Activated gamma-delta T cell treated with anti-CD3 and anti-CD28 coated beads, Interleukin-2, amount 50 U/mL, for 16 hours (primary cell): Measurements from ENCODE around the gene PALM3.

Experiments used
- DNase-seq: peaks from one replicate; pipeline ENCODE4 v3.0.0-alpha.2; 2020; ENCODE audit warnings: low read depth

The PALM3 gene

GRCh38 chr19:14089412-14089661, 27.5 kb upstream of the PALM3 start:
- no peak for DNase-seq

DNA sequence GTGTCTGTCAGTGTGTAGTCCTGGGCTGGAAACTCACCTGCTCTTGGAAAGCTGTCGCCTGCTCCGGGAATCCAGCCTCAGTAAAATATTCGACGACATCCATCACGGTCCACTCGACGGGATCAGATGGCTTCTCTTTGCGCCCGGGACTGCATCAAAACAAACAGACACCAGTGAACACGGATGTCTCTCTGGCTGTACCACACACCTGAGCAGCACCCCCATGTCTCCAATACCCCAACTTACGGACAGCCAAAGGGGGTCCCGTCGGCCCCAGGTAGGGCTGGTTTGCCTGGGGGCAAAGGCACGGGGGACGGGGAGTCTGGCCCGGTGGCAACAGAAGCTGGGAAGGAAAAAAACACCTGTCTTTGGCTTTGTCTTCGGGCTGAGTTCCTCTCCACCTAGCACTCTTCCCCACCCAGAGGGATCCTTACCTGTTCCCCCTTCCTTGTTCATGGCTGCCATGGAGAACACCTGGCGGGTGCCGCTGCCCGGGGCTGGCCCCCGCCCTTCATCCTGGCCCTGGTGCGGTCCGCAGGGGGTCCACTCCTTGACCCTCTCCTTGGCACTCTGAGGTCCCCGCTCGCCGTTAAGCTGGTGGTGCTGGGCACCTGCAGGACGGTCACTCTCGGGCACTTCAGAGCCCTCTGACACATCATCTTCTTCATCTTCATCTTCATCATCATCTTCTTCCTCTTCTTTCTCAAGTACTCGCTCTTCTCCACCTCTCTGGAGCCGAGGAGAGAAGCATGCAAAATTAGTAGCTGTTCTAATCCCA, 26.9 kb upstream of the PALM3 start:
- no peak for DNase-seq

DNA sequence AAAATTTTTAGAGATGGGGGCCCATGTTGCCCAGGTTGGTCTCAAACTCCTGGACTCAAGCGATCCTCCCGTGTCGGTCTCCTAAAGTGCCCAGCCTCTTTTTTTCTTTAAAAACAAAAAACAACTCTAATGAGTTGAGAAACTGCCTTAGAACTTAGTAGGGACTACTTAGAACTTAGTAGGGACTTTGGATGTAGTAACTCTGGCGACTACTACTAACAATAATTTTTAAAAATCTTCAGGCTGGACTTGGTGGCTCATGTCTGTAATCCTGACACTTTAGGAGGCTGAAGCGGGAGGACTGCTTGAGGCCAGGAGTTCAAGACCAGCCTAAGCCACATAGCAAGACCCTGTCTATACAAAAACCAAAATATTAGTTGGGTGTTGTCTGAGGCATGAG, 24.2 kb upstream of the PALM3 start:
- DNase-seq = no peak

DNA sequence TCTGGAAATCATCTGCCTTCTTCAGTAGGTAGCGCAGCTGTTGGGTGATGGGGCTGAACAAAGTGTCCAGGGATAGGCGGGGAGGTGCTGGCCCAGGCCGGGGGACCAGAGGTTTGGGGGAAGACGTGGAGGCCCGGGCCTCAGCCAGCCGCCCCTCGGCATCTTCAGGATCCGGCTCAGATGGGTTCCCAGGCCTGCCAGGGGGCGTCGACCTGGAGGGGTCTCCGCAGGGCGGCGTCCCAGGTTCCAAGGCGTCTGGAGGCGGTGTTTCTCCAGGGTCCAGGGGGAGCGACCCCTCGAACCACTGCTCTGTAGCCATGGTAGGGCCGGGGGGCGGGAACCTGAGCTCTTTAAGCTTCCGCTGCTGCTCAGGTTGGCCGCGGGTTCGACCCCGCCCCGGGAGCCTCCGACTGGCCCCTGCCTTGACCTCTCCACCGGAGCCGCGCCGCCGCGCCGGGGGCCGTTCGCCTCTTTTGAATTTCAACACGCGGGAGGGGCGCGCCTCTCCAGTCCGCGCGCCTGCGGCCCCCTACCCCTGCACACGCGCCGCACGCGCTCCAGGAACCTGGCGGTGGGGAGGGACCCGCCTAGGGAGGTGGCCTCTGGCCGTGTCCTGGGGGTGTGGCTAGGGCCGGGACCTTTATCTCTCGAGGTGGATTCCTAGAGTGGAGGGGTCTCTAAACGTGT, 23.6 kb upstream of the PALM3 start, which contains the start of gene C19orf67:
TSS of gene C19orf67 (minus strand) at position 475 of the 687 bp plus-strand sequence. CDS start at position 319, 156 bp downstream.
- no peak for DNase-seq

GRCh38 chr19:14082675-14082960, 20.7 kb upstream of the PALM3 start:
- DNase-seq = no peak

- DNase-seq = no peak
Observed at GRCh38 chr19:14081797-14082674, 20.2 kb upstream of the PALM3 start.

- DNase-seq = peak; percentile 99
Observed at GRCh38 chr19:14080887-14081796, 19.3 kb upstream of the PALM3 start.

DNA sequence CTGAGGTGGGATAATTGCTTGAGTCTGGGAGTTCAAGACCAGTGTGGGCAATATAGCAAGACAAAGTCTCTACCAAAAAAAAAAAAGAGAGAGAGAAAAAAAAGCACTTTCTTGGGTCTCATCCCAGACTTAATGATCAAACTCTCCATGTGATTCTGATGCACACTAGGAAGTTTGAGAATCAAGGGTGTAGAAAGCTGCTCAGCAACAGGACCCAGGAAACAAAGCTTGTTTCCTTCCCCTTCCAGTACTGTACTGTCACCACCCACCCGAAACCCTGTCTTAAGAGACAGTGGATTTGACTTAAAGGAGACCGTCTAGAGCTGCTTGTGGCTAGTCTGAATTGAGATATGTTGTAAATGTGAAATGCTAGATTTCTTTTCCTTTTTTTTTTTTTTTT, 16.5 kb upstream of the PALM3 start:
- no peak for DNase-seq

- no peak for DNase-seq
Observed at GRCh38 chr19:14073925-14074838, 12.3 kb upstream of the PALM3 start.

GRCh38 chr19:14073261-14073924, 11.5 kb upstream of the PALM3 start:
- peak; percentile 61 for DNase-seq

DNA sequence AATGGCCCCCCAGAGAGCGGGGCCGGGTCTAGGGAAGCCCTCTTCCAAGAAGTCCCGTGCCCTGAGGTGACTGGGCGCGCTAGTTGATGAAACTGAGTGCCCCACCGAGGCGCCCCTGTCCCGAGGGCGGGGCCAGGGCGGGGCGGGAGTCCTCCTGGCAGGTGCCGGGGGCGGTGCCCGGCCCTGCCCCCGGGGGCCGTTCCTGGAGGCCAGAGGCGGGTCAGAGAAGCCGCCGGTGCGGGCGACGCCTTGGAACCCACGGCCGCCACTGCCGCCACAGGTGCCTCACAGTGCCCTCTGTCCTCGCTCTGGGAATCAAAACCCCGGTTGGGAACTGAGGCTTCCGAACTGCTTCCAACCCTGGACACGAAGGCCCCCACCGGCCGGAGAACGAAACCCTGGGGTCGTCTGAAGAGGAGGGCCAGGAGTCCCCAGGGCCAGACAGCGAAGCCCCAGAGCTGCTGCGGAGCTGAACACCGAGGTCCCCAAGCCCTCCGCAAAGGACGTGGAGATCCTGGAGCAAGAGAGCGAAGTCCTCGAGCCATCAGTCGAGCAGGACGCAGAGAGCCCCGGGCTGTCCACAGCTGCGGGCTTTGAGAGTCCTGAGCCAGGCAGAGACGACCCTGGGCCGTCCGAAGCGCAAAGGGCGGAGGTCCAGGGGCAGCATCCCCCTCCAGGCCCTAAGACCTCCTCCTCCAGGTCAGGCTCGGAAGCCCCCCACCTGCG, 10.8 kb upstream of the PALM3 start, which contains the start of gene MISP3:
TSS of gene MISP3 (plus strand) at position 252 of the 726 bp plus-strand sequence. CDS start 524 bp downstream, outside the sequence.
- DNase-seq = no peak

- DNase-seq = no peak
Observed at GRCh38 chr19:14070268-14071050, 8.6 kb upstream of the PALM3 start.

DNA sequence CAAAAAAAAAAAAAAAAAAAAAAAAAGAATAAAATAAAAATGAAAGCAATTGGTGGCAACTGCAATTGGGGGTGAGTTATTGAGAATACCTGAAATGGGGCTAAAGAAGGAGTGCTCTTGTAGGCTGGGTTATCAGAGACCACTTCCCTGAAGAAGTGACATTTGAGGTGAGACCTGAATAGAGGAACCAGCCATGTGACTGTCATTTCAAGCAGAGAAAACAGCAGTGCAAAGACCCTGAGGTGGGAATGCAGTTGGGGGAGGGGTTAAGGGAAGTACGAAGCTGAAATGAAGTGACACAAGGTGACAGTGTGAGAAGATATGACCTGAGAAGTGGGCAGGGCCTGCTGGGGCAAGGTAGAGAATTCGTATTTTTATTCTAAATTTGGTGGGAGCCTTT, 4.3 kb upstream of the PALM3 start:
- no peak for DNase-seq

DNA sequence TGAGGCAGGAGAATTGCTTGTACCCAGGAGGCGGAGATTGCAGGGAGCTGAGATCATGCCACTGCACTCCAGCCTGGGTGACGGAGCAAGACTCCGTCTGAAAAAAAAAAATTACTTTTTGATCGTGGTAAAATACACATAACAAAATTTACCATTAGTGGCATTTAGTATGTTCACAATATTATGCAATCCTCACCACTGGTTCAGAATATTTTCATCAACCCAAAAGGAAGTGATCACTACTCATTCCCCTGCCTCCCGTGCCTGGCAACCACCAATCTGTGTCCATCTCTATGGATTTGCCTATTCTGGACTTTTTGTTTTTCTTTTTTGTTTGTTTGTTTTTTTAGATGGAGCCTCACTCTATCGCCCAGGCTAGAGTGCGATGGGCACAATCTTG, 1.2 kb upstream of the PALM3 start:
- DNase-seq = no peak

DNA sequence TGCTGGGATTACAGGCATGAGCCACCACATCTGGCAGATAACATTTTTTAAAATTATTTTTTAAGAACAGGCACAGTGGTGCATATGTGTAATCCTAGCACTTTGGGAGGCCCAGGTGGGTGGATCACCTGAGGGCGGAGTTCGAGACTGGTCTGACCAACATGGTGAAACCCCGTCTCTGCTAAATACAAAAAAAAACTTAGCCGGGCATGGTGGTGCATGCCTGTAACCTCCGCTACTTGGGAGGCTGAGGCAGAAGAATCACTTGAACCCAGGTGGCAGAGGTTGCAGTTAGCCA, 631 bp upstream of the PALM3 start:
- no peak for DNase-seq

- no peak for DNase-seq
Observed at GRCh38 chr19:14061081-14061749, 661 bp downstream of the PALM3 start.

GRCh38 chr19:14059652-14060155, 2.2 kb downstream of the PALM3 start:
- DNase-seq = no peak

DNA sequence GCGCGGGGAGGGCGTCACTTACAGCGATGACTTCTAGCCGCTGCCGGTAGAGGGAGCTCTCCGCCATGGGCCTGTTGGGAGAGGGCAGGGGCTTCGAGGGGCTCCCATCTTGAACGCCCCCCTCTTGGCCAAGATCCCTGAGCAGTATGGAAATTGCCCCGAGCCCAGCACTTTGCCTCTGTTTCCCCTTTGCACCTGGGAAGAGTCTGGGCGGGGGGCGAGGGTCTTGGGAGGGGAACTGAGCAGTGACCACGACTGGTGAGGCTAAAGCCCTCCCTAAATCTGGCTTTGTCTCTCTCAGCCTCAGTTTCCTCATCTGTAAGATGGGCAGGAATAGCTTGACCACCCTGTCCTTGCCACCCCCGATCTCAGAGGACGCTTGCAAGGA, 2.8 kb downstream of the PALM3 start:
- DNase-seq = peak; percentile 26
